GM10847 (cell line): ENCODE data around the gene IDI2.

Source experiments
- POLR2A ChIP-seq: IDR thresholded peaks from 2 replicates; pipeline ENCODE4 v1.6.1; 2011; ENCODE audit not compliant: insufficient read length; ENCODE audit errors: extremely low read depth

The IDI2 gene

GRCh38 chr10:980468-981093 is 45.1 kb downstream of the IDI2 start:
- no peak for TF ChIP-seq POLR2A

DNA sequence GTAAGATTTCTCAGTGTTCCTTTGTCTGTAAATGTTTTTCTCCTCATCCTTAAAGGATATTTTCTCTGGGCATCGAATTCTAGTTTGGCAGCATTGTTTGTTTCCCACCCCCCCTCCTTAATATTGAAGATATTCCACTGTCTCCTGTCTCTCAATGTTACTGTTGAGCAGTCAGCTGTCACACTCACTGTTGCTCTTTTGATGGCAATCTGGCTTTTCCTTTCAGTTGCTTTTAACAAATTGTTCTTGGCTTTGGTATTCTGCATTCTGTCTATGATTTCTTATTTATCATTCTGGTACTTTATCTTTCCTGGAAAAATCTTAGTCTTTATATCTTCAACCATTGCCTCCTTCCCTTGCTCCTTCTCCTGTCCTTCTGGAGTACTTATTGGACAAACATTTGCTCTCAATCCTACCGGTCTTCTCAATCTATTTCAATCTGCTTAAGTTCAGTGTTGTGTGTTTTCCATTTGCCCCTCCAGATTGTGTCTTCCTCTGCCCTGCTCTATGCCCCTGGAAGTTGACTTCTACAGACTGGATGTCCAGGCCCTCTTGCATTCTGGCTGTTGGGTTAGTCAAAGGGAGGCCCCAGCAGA is 46.7 kb downstream of the IDI2 start:
- no peak for TF ChIP-seq POLR2A

DNA sequence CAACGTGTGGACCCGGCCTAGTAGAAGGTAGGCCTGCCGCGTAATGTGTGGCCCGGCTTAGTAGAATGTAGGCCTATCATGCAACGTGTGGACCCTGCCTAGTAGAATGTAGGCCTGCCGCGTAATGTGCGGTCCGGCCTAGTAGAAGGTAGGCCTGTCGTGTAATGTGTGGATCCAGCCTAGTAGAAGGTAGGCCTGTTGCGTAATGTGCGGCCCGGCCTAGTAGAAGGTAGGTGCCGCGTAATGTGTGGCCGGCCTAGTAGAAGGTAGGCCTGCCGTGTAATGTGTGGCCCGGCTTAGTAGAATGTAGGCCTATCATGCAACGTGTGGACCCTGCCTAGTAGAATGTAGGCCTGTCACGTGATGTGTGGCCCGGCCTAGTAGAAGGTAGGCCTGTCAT is 49.3 kb downstream of the IDI2 start:
- no peak for TF ChIP-seq POLR2A

DNA sequence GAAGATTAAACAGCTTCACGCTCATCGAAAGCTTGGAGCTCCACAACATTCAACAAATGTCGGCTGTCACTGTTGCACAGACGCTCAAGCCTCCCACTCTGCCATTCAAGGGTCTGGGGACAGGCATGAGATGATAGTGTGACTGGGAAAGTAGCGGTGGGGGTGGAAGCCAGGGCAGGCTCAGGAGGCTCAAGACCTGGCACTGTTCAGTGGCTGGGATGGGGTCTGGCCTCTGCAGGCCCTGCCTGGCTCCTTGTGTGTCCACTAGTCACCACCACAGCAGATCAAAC is 50.9 kb downstream of the IDI2 start:
- TF ChIP-seq POLR2A: no peak

- TF ChIP-seq POLR2A: no peak
These were observed 51.4 kb downstream of the IDI2 start for GRCh38 chr10:974038-974784.

- TF ChIP-seq POLR2A: no peak
These were observed 52.9 kb downstream of the IDI2 start for GRCh38 chr10:972763-973162.

- no peak for TF ChIP-seq POLR2A
These were observed 54.0 kb downstream of the IDI2 start for GRCh38 chr10:971613-972012.

DNA sequence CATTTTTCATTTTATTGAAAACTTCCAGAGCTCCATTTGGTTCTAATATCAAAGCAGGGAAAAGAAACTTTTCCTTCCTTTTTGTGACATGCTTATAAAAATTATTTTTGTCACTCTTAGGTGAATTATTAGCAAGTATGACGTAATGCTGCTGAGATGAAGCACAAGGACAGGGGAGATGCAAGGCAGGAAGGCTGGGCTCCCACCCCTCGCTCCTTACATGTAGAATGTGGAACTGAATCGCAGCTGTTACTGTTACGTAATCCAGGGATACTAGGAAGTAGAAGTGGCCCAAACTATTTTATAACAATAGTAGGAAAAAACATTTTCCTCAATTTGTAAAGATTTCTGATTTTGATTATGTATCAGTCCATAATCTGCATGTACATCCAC is 54.5 kb downstream of the IDI2 start:
- no peak for TF ChIP-seq POLR2A

DNA sequence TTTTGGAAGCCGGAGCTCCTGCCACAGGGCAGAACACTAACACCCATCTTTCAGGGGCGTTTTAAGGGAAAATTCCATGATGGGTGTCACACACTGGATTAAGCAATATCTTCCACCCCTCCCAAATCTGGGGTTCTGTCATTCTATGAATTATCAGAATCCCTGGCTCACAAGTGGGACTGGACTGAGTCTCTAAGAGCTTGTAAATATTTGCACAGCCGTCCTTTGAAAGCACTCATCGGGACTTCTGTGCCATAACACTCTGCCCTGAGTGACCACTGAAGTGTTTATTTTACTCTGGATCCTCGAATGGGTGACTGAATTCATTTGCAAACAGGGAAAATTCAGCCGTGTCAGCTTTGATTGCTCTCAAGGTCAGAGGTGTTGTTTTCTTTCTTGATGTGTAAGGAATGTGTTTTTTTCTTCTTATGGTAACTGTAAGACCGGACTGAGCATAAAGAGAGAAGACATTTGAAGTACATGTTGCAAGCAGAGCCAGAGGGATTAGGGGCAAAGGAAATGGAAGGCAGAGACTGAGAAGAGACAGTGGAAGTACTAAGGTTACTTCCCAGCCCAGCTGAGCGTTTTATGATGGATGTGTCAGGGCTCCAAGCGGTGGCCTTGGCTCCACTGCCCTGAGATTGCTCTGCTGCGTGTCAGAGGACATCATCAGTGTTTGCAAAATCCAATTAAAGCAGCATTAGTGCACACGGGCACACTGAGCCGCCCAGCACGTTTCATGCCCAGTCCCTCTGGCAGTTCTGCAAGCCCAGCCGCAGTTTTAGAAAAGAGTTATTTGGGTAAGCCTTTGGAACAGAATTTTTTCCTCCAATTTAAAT is 55.1 kb downstream of the IDI2 start:
- no peak for TF ChIP-seq POLR2A

DNA sequence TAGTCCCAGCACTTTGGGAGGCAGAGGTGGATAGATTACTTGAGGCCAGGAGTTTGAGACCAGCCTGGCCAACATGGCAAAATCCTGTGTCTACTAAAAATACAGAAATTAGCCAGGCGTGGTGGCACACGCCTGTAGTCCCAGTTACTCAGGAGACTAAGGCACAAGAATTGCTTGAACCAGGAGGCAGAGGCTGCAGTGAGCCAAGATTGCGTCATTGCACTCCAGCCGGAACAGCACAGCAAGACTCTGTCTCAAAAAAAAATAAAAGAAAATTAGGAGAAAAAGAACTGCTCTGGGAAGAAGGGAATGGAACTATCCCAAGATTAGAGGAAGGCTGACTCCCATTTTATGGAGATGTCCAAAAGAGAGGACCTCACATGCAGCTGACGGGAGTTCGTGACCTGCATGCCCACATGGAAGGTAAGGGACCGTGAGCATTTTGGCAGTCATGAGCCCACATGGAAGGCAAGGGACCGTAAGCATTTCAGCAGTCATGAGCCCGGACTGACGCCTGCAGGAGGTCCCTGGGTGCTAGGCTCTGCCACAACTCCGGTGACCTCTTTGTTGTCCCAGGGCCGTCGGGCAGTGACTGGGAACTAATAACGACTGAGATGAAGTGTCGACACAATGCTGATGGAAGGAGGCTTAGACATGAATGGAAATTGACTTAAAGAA is 56.0 kb downstream of the IDI2 start:
- no peak for TF ChIP-seq POLR2A
